Measurements from ENCODE around the gene TERT.

Gene TERT

GRCh38 chr5:1206521-1207412 is 88.1 kb downstream of the TERT start:
- DNase-seq (ENCODE audit: low read depth in 2 of 2) = no peak

DNA sequence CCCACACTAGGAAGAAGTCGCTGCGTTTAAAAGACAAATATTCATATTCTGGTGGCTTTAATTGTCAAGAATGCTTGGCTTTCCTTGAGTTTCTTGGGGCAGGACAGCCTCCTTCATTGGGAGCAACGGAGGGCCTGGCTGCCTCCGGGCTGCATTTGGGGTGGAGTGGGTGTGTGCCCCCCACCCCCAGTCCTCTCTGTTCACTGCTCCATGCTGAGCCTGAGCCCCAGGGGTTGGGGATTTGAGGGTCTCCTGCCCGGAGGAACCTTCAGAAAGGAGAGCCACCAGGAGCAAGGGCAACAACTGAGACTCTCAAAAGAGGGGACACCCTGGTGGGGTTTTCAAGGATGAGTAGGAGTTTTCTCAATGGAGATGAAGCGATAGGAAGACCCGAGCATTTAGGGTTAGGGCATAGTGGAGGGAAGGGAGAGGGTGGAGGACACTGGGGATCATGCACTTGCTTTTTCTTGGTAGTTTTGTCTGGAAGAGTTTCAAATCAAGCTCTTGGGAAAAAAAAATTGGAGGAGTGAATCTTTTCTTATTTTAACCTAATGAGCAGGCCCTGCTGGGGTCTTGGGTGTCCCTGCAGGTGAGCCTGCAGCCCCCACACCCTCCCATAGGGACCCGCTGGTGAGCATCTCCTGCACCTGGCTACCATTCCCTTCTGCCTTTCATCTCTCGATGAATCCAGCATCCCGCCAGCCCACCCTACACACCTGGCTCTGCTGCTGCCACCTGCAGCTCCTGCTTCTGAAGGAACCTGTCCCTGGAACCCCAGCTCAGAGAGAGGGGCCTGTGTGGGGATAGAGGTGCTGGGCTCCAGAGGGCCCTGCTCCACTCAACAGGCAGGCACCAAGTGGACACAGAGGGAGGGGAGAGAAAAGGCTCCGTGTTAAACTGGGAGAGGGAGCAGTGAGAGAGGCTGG is 89.3 kb downstream of the TERT start:
- no peak for DNase-seq (ENCODE audit: low read depth in 2 of 2)

DNA sequence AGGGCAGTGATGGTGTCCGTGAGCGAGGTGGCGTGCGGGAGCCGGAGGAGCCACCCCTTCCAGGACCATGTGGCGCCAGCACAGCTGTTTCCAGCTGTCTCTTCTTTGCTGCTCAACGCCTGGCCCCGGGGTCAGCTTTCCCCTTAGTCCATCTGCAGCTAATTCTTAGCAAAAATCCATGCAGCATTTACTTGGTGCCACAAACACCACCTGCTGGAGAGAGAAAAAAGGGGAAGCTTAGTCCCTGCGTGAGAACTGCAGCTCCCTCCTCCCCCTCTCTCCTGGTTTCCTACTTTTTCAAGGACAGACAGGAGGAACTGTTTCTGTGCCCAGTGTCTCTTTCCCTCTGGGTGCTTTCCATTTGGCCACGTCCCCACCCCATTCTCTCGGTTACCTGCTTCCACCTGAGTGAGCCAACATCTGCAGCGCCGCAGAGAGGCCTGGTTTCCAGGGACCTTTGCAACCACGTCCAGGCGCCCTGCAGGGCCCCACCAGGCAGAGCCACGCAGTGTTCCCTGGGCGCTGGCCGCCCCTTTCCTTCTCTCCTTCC is 90.1 kb downstream of the TERT start:
- no peak for DNase-seq (ENCODE audit: low read depth in 2 of 2)

GRCh38 chr5:1203968-1204692 is 90.7 kb downstream of the TERT start:
- no peak for DNase-seq (ENCODE audit: low read depth in 2 of 2)

GRCh38 chr5:1203311-1203967 is 91.4 kb downstream of the TERT start:
- DNase-seq (ENCODE audit: low read depth in 2 of 2) = no peak

Data from fibroblast of skin of left quadriceps (primary cell).